ENCODE measurements around the gene PEX13. TPM values are rescaled to one million over a fixed set of nuclear protein-coding genes. Genes with fewer than 3 reads are reported as not detected.

Gene PEX13
- total and polyA plus RNA-seq, 2 donors (not counting 3 experiments of a cell fraction or from before 2014, with no cell fraction given): 18.0 to 21.0 TPM

DNA sequence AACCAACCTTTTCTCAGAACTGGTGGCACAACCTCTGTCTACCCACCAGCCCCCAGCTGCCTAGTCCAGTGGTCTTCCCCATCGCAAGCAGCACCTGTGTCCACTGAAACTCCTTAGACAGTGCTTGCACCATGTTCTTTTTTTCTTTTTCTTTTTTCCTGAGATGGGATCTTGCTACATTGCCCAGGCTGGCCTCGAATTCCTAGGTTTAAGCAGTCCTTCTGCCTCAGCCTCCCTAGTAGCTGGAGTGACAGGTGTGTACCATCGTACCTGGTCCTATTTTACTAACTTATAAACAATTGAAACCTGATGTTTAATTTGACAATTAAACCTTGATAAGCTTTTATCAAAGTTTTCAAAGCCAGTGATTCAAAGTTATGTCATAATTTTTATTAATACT lies 78.9 kb downstream of the PEX13 start:
- intact Hi-C loops (cut with micrococcal nuclease) (no loop called here), dilution Hi-C loops (cut with MboI; ENCODE audit: extremely low pct_ligation_motif_present, low sequenced_read_pairs) (no loop called here)
- Histone ChIP-seq H3K27ac (ENCODE audit: insufficient read depth, low read depth, low read length) (no peak overlapping the region), H3K4me1 (ENCODE audit: control insufficient read depth, extremely low read depth, insufficient read depth, low read length) (no peaks in the 10 kb centered on the region), H2AFZ (ENCODE audit: low read depth, low read length) (no peak overlapping the region), H4K20me1 (replicated peaks; ENCODE audit: control insufficient read depth, extremely low read depth, insufficient read depth, low read length) (no peaks in the 10 kb centered on the region), H3K9me1 (replicated peaks; ENCODE audit: control insufficient read depth, extremely low read depth, insufficient read depth, low read length) (no peaks in the 10 kb centered on the region), H3K79me2 (ENCODE audit: control insufficient read depth, insufficient read depth, low read length) (no peaks in the 10 kb centered on the region), H3K9ac (replicated peaks; ENCODE audit: extremely low read depth, insufficient read depth, low read length) (no peak overlapping the region), H3K36me3 (ENCODE audit: control insufficient read depth in 2 of 2, extremely low read depth in 1 of 2, insufficient read depth in 2 of 2, low read length in 2 of 2) (no peaks in the 10 kb centered on the region), H3K9me3 (replicated peaks; ENCODE audit: control insufficient read depth, insufficient read depth, low read length) (no peaks in the 10 kb centered on the region), H3K4me3 (replicated peaks in 1 of 3; ENCODE audit: insufficient read depth in 1 of 3, low read depth in 1 of 3, low read length in 3 of 3) (no peak overlapping the region), H3K4me2 (ENCODE audit: insufficient read depth, low read length) (no peak overlapping the region), H3K27me3 (ENCODE audit: control insufficient read depth in 2 of 2, insufficient read depth in 2 of 2, low read length in 2 of 2) (no peaks in the 10 kb centered on the region)
- CTCF ChIA-PET: no interaction called here
- no peak for TF ChIP-seq FOS (IDR thresholded peaks at IDR 0.05; ENCODE audit: borderline replicate concordance, insufficient read depth, low read length)
- TF ChIP-seq, protein P1, sequence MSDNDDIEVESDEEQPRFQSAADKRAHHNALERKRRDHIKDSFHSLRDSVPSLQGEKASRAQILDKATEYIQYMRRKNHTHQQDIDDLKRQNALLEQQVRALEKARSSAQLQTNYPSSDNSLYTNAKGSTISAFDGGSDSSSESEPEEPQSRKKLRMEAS (IDR thresholded peaks at IDR 0.05; ENCODE audit: insufficient read depth, insufficient read length): no peak
- TF ChIP-seq POLR2AphosphoS5 (IDR thresholded peaks at IDR 0.05; ENCODE audit: insufficient read depth, low read depth, low read length): no peak
- TF ChIP-seq GATA2 (IDR thresholded peaks at IDR 0.05; ENCODE audit: insufficient read depth, insufficient read length, low read depth, low read length): no peak
- TF ChIP-seq EZH2 (IDR thresholded peaks at IDR 0.05; ENCODE audit: borderline replicate concordance, low read depth, low read length, severe bottlenecking): no peak
- TF ChIP-seq, protein P2, sequence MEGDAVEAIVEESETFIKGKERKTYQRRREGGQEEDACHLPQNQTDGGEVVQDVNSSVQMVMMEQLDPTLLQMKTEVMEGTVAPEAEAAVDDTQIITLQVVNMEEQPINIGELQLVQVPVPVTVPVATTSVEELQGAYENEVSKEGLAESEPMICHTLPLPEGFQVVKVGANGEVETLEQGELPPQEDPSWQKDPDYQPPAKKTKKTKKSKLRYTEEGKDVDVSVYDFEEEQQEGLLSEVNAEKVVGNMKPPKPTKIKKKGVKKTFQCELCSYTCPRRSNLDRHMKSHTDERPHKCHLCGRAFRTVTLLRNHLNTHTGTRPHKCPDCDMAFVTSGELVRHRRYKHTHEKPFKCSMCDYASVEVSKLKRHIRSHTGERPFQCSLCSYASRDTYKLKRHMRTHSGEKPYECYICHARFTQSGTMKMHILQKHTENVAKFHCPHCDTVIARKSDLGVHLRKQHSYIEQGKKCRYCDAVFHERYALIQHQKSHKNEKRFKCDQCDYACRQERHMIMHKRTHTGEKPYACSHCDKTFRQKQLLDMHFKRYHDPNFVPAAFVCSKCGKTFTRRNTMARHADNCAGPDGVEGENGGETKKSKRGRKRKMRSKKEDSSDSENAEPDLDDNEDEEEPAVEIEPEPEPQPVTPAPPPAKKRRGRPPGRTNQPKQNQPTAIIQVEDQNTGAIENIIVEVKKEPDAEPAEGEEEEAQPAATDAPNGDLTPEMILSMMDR (IDR thresholded peaks at IDR 0.05; ENCODE audit: extremely low read depth in 1 of 2, insufficient read depth in 1 of 2, low read depth in 1 of 2, low read length in 2 of 2): no peak
- no peak for TF ChIP-seq POLR2A (IDR thresholded peaks at IDR 0.05; ENCODE audit: low read depth, low read length)
- TF ChIP-seq MYC (IDR thresholded peaks at IDR 0.05; ENCODE audit: low read depth, low read length): no peak
- TF ChIP-seq JUN (IDR thresholded peaks at IDR 0.05; ENCODE audit: borderline replicate concordance, insufficient read depth, insufficient read length, low read depth): no peak
- POLR2A ChIA-PET: no interaction called here
- BruUV-seq (replicated peaks): no TSS peak
- FAIRE-seq: no peak
- no peak for DNase-seq (ENCODE audit: low read depth, low spot score)
